ENCODE results near the gene TMEM132D.

TMEM132D gene

GRCh38 chr12:129651951-129652350, 251.9 kb downstream of the TMEM132D start:
- H3K4me3 ChIP-seq (ENCODE audit: low read depth, low read length), result no peak overlapping the region
- DNase-seq (ENCODE audit: low read depth), result no peak
- no peak for TF ChIP-seq MAX (IDR thresholded peaks at IDR 0.05; ENCODE audit: low read depth, low read length)
- TF ChIP-seq MYC (IDR thresholded peaks at IDR 0.05; ENCODE audit: low read depth, low read length), result no peak
- TF ChIP-seq POLR2A (IDR thresholded peaks at IDR 0.05; ENCODE audit: extremely low read depth, insufficient read length), result no peak

GRCh38 chr12:129641926-129642325, 261.9 kb downstream of the TMEM132D start:
- H3K4me3 ChIP-seq (ENCODE audit: low read depth, low read length), result no peak overlapping the region
- DNase-seq (ENCODE audit: low read depth), result no peak
- TF ChIP-seq POLR2A (IDR thresholded peaks at IDR 0.05; ENCODE audit: extremely low read depth, insufficient read length) (no peak), MAX (IDR thresholded peaks at IDR 0.05; ENCODE audit: low read depth, low read length) (no peak), CTCF (IDR thresholded peaks at IDR 0.05; ENCODE audit: low read depth, low read length) (no peak), MYC (IDR thresholded peaks at IDR 0.05; ENCODE audit: low read depth, low read length) (no peak)

GRCh38 chr12:129635021-129635685, 268.7 kb downstream of the TMEM132D start:
- TF ChIP-seq MAX (IDR thresholded peaks at IDR 0.05; ENCODE audit: low read depth, low read length) (no peak), CTCF (IDR thresholded peaks at IDR 0.05; ENCODE audit: low read depth, low read length) (no peak), MYC (IDR thresholded peaks at IDR 0.05; ENCODE audit: low read depth, low read length) (no peak), POLR2A (IDR thresholded peaks at IDR 0.05; ENCODE audit: extremely low read depth, insufficient read length) (no peak)
- no peak overlapping the region for H3K4me3 ChIP-seq (ENCODE audit: low read depth, low read length)
- DNase-seq (ENCODE audit: low read depth), result no peak

GRCh38 chr12:129631316-129631715, 272.5 kb downstream of the TMEM132D start:
- no peak overlapping the region for H3K4me3 ChIP-seq (ENCODE audit: low read depth, low read length)

GRCh38 chr12:129629901-129630300, 273.9 kb downstream of the TMEM132D start:
- no peak for DNase-seq (ENCODE audit: low read depth)
- no peak for TF ChIP-seq MAX (IDR thresholded peaks at IDR 0.05; ENCODE audit: low read depth, low read length)
- TF ChIP-seq POLR2A (IDR thresholded peaks at IDR 0.05; ENCODE audit: extremely low read depth, insufficient read length), result no peak
- no peak for TF ChIP-seq MYC (IDR thresholded peaks at IDR 0.05; ENCODE audit: low read depth, low read length)
- TF ChIP-seq CTCF (IDR thresholded peaks at IDR 0.05; ENCODE audit: low read depth, low read length), result no peak
- no peak overlapping the region for H3K4me3 ChIP-seq (ENCODE audit: low read depth, low read length)

More at GRCh38 chr12:129631316-129631715, 272.5 kb downstream of the TMEM132D start:
- DNase-seq (ENCODE audit: low read depth), result no peak
- TF ChIP-seq MYC (IDR thresholded peaks at IDR 0.05; ENCODE audit: low read depth, low read length) (no peak), CTCF (IDR thresholded peaks at IDR 0.05; ENCODE audit: low read depth, low read length) (no peak), POLR2A (IDR thresholded peaks at IDR 0.05; ENCODE audit: extremely low read depth, insufficient read length) (no peak), MAX (IDR thresholded peaks at IDR 0.05; ENCODE audit: low read depth, low read length) (no peak)

GRCh38 chr12:129622566-129622965, 281.3 kb downstream of the TMEM132D start:
- no peak for TF ChIP-seq MYC (IDR thresholded peaks at IDR 0.05; ENCODE audit: low read depth, low read length)
- TF ChIP-seq POLR2A (IDR thresholded peaks at IDR 0.05; ENCODE audit: extremely low read depth, insufficient read length), result no peak
- no peak for TF ChIP-seq MAX (IDR thresholded peaks at IDR 0.05; ENCODE audit: low read depth, low read length)
- no peak for TF ChIP-seq CTCF (IDR thresholded peaks at IDR 0.05; ENCODE audit: low read depth, low read length)
- no peak for DNase-seq (ENCODE audit: low read depth)
- H3K4me3 ChIP-seq (ENCODE audit: low read depth, low read length), result no peak overlapping the region
